ENCODE results near the gene SULF2.

Gene SULF2

GRCh38 chr20:47785854-47786764 lies 828 bp upstream of the SULF2 start:
- in situ Hi-C loops (cut with MboI; ENCODE audit: low sequenced_read_pairs), result no loop called here

- in situ Hi-C loops (cut with MboI; ENCODE audit: low sequenced_read_pairs), result no loop called here
Measured at GRCh38 chr20:47784599-47785310, 526 bp downstream of the SULF2 start.

- in situ Hi-C loops (cut with MboI; ENCODE audit: low sequenced_read_pairs), result no loop called here
Measured at GRCh38 chr20:47783828-47784598, 1.3 kb downstream of the SULF2 start.

GRCh38 chr20:47782920-47783552 lies 2.2 kb downstream of the SULF2 start:
- in situ Hi-C loops (cut with MboI; ENCODE audit: low sequenced_read_pairs), result no loop called here

- in situ Hi-C loops (cut with MboI; ENCODE audit: low sequenced_read_pairs), result no loop called here
Measured at GRCh38 chr20:47782076-47782475, 3.2 kb downstream of the SULF2 start.

- in situ Hi-C loops (cut with MboI; ENCODE audit: low sequenced_read_pairs), result no loop called here
Measured at GRCh38 chr20:47781632-47782031, 3.6 kb downstream of the SULF2 start.

- in situ Hi-C loops (cut with MboI; ENCODE audit: low sequenced_read_pairs), result no loop called here
Measured at GRCh38 chr20:47780720-47781389, 4.4 kb downstream of the SULF2 start.

GRCh38 chr20:47778398-47779354 lies 6.6 kb downstream of the SULF2 start:
- in situ Hi-C loops (cut with MboI; ENCODE audit: low sequenced_read_pairs), result no loop called here

GRCh38 chr20:47777220-47777619 lies 8.1 kb downstream of the SULF2 start:
- in situ Hi-C loops (cut with MboI; ENCODE audit: low sequenced_read_pairs), result no loop called here

- in situ Hi-C loops (cut with MboI; ENCODE audit: low sequenced_read_pairs), result no loop called here
Measured at GRCh38 chr20:47776639-47777038, 8.6 kb downstream of the SULF2 start.

- in situ Hi-C loops (cut with MboI; ENCODE audit: low sequenced_read_pairs), result no loop called here
Measured at GRCh38 chr20:47775841-47776240, 9.4 kb downstream of the SULF2 start.

- in situ Hi-C loops (cut with MboI; ENCODE audit: low sequenced_read_pairs), result no loop called here
Measured at GRCh38 chr20:47775039-47775438, 10.2 kb downstream of the SULF2 start.

- in situ Hi-C loops (cut with MboI; ENCODE audit: low sequenced_read_pairs), result no loop called here
Measured at GRCh38 chr20:47774131-47774777, 11.0 kb downstream of the SULF2 start.

GRCh38 chr20:47773371-47773786 lies 11.9 kb downstream of the SULF2 start:
- in situ Hi-C loops (cut with MboI; ENCODE audit: low sequenced_read_pairs), result no loop called here

- in situ Hi-C loops (cut with MboI; ENCODE audit: low sequenced_read_pairs), result no loop called here
Measured at GRCh38 chr20:47770935-47771334, 14.3 kb downstream of the SULF2 start.

GRCh38 chr20:47768016-47768824 lies 17.1 kb downstream of the SULF2 start:
- in situ Hi-C loops (cut with MboI; ENCODE audit: low sequenced_read_pairs), result no loop called here

GRCh38 chr20:47765691-47766594 lies 19.3 kb downstream of the SULF2 start:
- in situ Hi-C loops (cut with MboI; ENCODE audit: low sequenced_read_pairs), result no loop called here
